SU-DHL-6 (cell line): ENCODE measurements around the gene ADAM17.

Experiments
- H2AFZ ChIP-seq: fragments of 200-600 bp; sonication (generic); 2 replicates; pipeline ENCODE4 v1.6.1; 2014; ENCODE audit warnings: low read depth, mild to moderate bottlenecking, moderate library complexity, mixed read lengths, antibody characterized with exemption, low read length; ENCODE audit not compliant: severe bottlenecking
- H3F3A ChIP-seq: fragments of 200-600 bp; shearing (Covaris generic); 2 replicates; pipeline ENCODE4 v1.6.0; 2016; ENCODE audit warnings: antibody characterized with exemption, mild to moderate bottlenecking; ENCODE audit not compliant: insufficient read depth
- H3K27ac ChIP-seq: fragments of 200-600 bp; sonication (generic); 2 replicates; pipeline ENCODE4 v1.5.1; 2016; ENCODE audit warnings: low read depth, mild to moderate bottlenecking, low read length, moderate library complexity, mixed read lengths
- H3K27me3 ChIP-seq: fragments of 200-600 bp; sonication (generic), shearing (Covaris generic); 2 replicates; pipeline ENCODE4 v1.6.0; 2014; ENCODE audit warnings: mild to moderate bottlenecking, low read length
- H3K36me3 ChIP-seq: fragments of 200-600 bp; sonication (generic); 2 replicates; pipeline ENCODE4 v1.6.1; 2014; ENCODE audit warnings: mild to moderate bottlenecking, low read length, mixed read lengths
- H3K4me2 ChIP-seq: fragments of 300-600, 200-600 bp; shearing (Covaris generic), sonication (generic); 2 replicates; pipeline ENCODE4 v1.6.0; 2014; ENCODE audit warnings: low read length, low read depth, mild to moderate bottlenecking; ENCODE audit not compliant: poor library complexity, severe bottlenecking
- H3K4me3 ChIP-seq: fragments of 200-600 bp; sonication (generic); 2 replicates; pipeline ENCODE4 v1.5.1; 2014; ENCODE audit warnings: antibody characterized with exemption, low read length, mild to moderate bottlenecking, mixed read lengths; ENCODE audit not compliant: insufficient read depth, poor library complexity, severe bottlenecking
- H3K79me2 ChIP-seq: fragments of 200-600 bp; sonication (generic); 2 replicates; pipeline ENCODE4 v1.6.1; 2014; ENCODE audit warnings: mild to moderate bottlenecking, low read length, moderate library complexity; ENCODE audit not compliant: insufficient read depth
- H3K9ac ChIP-seq: fragments of 200-600 bp; sonication (generic); 2 replicates; pipeline ENCODE4 v1.7.0; 2014; ENCODE audit warnings: mild to moderate bottlenecking, low read length
- H3K9me2 ChIP-seq: fragments of 200-600 bp; sonication (generic); replicated peaks from 2 replicates; pipeline ENCODE4 v1.6.1; 2014; ENCODE audit warnings: low read length; ENCODE audit not compliant: insufficient read depth
- H3K9me3 ChIP-seq: fragments of 200-600 bp; sonication (generic); 2 replicates; pipeline ENCODE4 v1.6.1; 2014; ENCODE audit warnings: low read length, mixed read lengths; ENCODE audit not compliant: insufficient read depth
- H4K20me1 ChIP-seq: fragments of 200-600 bp; sonication (generic); 2 replicates; pipeline ENCODE4 v1.6.1; 2014; ENCODE audit warnings: low read depth, mild to moderate bottlenecking, antibody characterized with exemption, low read length, moderate library complexity, mixed read lengths
- CTCF ChIP-seq: fragments of 200-600 bp; sonication (generic); IDR thresholded peaks from one replicate; pipeline ENCODE4 v1.5.1; 2017; ENCODE audit warnings: antibody characterized with exemption, mild to moderate bottlenecking, low read length, moderate library complexity; ENCODE audit not compliant: insufficient read depth, poor library complexity, severe bottlenecking
- EZH2phosphoT487 ChIP-seq: fragments of 200-600 bp; sonication (generic), shearing (Covaris generic); conservative IDR thresholded peaks from 2 replicates; pipeline ENCODE4 v1.6.1; 2018; ENCODE audit warnings: mild to moderate bottlenecking, antibody characterized with exemption, low read length, moderate library complexity, mixed read lengths

The ADAM17 gene

GRCh38 chr2:9440058-9440727 is 115.4 kb downstream of the ADAM17 start:
- no peaks in the 10 kb centered on the region for H4K20me1 ChIP-seq
- no peaks in the 10 kb centered on the region for H3K27me3 ChIP-seq
- H3K27ac ChIP-seq, result no peak overlapping the region
- no peak overlapping the region for H3K4me2 ChIP-seq
- H3K9me2 ChIP-seq, result no peaks in the 10 kb centered on the region
- H3K4me3 ChIP-seq, result no peak overlapping the region
- TF ChIP-seq CTCF (no peak), EZH2phosphoT487 (no peak)
- H3K9me3 ChIP-seq, result no peaks in the 10 kb centered on the region
- H3K9ac ChIP-seq, result no peak overlapping the region
- no peak overlapping the region for H2AFZ ChIP-seq
- H3K79me2 ChIP-seq, result no peaks in the 10 kb centered on the region
- no peaks in the 10 kb centered on the region for H3F3A ChIP-seq
- H3K36me3 ChIP-seq, result peaks cover 44% of the 10 kb centered on the region; the same call in 1 of the 2 replicates

DNA sequence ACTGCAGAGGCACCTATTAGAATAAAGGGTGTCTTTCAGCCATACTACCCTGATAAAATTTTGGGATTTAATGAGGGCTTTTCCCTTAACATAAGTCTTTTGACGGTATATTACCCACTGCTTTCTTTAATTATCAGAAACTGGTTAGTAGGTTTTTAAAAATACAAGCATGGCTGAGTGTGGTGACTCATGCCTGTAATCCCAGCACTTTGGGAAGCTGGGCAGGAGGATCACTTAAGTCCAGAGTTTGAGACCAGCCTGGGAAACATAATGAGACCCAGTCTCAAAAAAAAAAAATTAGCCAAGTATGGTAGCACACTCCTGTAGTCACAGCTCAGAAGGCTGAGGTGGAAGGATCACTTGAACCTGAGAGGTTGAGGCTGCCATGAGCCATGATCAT is 116.1 kb downstream of the ADAM17 start:
- Histone ChIP-seq H2AFZ (no peak overlapping the region), H3K9me3 (no peaks in the 10 kb centered on the region), H3K9me2 (no peaks in the 10 kb centered on the region), H3K27me3 (no peaks in the 10 kb centered on the region), H3K27ac (no peak overlapping the region), H4K20me1 (no peaks in the 10 kb centered on the region), H3K4me3 (no peak overlapping the region), H3K79me2 (no peaks in the 10 kb centered on the region), H3K36me3 (peaks cover 47% of the 10 kb centered on the region; the same call in 1 of the 2 replicates), H3K9ac (no peak overlapping the region), H3F3A (no peaks in the 10 kb centered on the region), H3K4me2 (no peak overlapping the region)
- TF ChIP-seq CTCF, result no peak
